IMR-90 (cell line): ENCODE data around the gene UNC79. TPM values are rescaled to one million over a fixed set of nuclear protein-coding genes. Genes with fewer than 3 reads are reported as not detected.
A peak's percentile ranks its signal among the peaks of the same experiment; 100 is the strongest.

ENCODE experiments used
- ATAC-seq: fragments of 200-7000 bp; cut with Tn5 transposase; 2 replicates; pipeline ENCODE4 v1.9.1; 2020; ENCODE audit warnings: low read depth, mild to moderate bottlenecking, moderate library complexity
- BruUV-seq: library from RNA; stranded (reverse); fragments of 400-500 nt; replicated peaks from 2 replicates; lab custom pipeline; 2021; lab: Mats Ljungman, UMichigan
- CTCF ChIA-PET: fragments of 300-600 bp; formaldehyde crosslinking; extraction: SDS; loops from one replicate; lab custom pipeline; 2021; ENCODE audit warnings: antibody characterized with exemption; lab: Yijun Ruan, JAX
- POLR2A ChIA-PET: fragments of 300-600 bp; sonication (Branson Sonifier 250); formaldehyde crosslinking; loops from one replicate; lab custom pipeline; 2022; ENCODE audit warnings: antibody characterized with exemption; ENCODE audit not compliant: unreplicated experiment; lab: Charles Lee
- DNase-seq: peaks from one replicate; pipeline ENCODE4 v3.0.0; 2013
- H2AFZ ChIP-seq: replicated peaks from 2 replicates; pipeline ENCODE3; 2013; ENCODE audit warnings: low read length, mild to moderate bottlenecking; ENCODE audit not compliant: poor library complexity
- H2AK5ac ChIP-seq: 2 replicates; pipeline ENCODE4 v1.6.1; 2013; ENCODE audit warnings: low read depth, low read length, inconsistent platforms
- H2AK9ac ChIP-seq: replicated peaks from 2 replicates; pipeline ENCODE3; 2013; ENCODE audit warnings: mild to moderate bottlenecking, low read depth, low read length, moderate library complexity; ENCODE audit not compliant: poor library complexity
- H2BK120ac ChIP-seq: 2 replicates; pipeline ENCODE4 v1.6.1; 2013; ENCODE audit warnings: low read depth, low read length, inconsistent platforms
- H2BK15ac ChIP-seq: 3 replicates; pipeline ENCODE4 v1.6.1; 2013; ENCODE audit warnings: low read depth, low read length, inconsistent platforms
- H2BK20ac ChIP-seq: 2 replicates; pipeline ENCODE4 v1.6.1; 2013; ENCODE audit warnings: low read depth, mild to moderate bottlenecking, inconsistent platforms, low read length, moderate library complexity
- H2BK5ac ChIP-seq: 2 replicates; pipeline ENCODE4 v1.6.1; 2013; ENCODE audit warnings: mild to moderate bottlenecking, low read depth, low read length, inconsistent platforms; ENCODE audit not compliant: poor library complexity, severe bottlenecking
- H3K14ac ChIP-seq: replicated peaks from 2 replicates; pipeline ENCODE4 v1.6.1; 2013; ENCODE audit warnings: low read depth, low read length, inconsistent platforms
- H3K18ac ChIP-seq: 2 replicates; pipeline ENCODE4 v1.6.1; 2013; ENCODE audit warnings: low read depth, low read length, control low read depth
- H3K23ac ChIP-seq: 2 replicates; pipeline ENCODE4 v1.6.1; 2013; ENCODE audit warnings: low read depth, low read length, inconsistent platforms
- H3K27ac ChIP-seq: 2 replicates; pipeline ENCODE4 v1.5.1; 2013; ENCODE audit warnings: mild to moderate bottlenecking, control low read depth, low read length; ENCODE audit not compliant: insufficient read depth
- H3K27me3 ChIP-seq: 2 replicates; pipeline ENCODE4 v1.6.1; 2013; ENCODE audit warnings: low read length; ENCODE audit not compliant: control insufficient read depth, insufficient read depth
- H3K36me3 ChIP-seq: 2 replicates; pipeline ENCODE4 v1.6.1; 2013; ENCODE audit warnings: low read length, mixed read lengths; ENCODE audit not compliant: control insufficient read depth, insufficient read depth
- H3K4ac ChIP-seq: 2 replicates; pipeline ENCODE4 v1.6.1; 2013; ENCODE audit warnings: low read depth, low read length, inconsistent platforms
- H3K4me1 ChIP-seq: 2 replicates; pipeline ENCODE4 v1.6.1; 2013; ENCODE audit warnings: low read length, mixed read lengths; ENCODE audit not compliant: control insufficient read depth, insufficient read depth
- H3K4me2 ChIP-seq: 2 replicates; pipeline ENCODE4 v1.6.1; 2013; ENCODE audit warnings: low read depth, mild to moderate bottlenecking, control low read depth, low read length, moderate library complexity
- H3K4me3 ChIP-seq: 2 replicates; pipeline ENCODE4 v1.5.1; 2013; ENCODE audit warnings: low read depth, mild to moderate bottlenecking, control low read depth, low read length, moderate library complexity; ENCODE audit not compliant: insufficient read depth
- H3K56ac ChIP-seq: 2 replicates; pipeline ENCODE4 v1.6.1; 2013; ENCODE audit warnings: low read length, inconsistent platforms; ENCODE audit not compliant: insufficient read depth; ENCODE audit errors: extremely low read depth
- H3K79me1 ChIP-seq, 2 experiments: 2 replicates each; pipeline ENCODE4 v1.6.1; 2013; ENCODE audit warnings: low read length in 2 of 2, inconsistent platforms in 1 of 2, low read depth in 1 of 2
- H3K9ac ChIP-seq: 2 replicates; pipeline ENCODE4 v1.6.1; 2013; ENCODE audit warnings: low read depth, low read length, control low read depth
- H3K9me1 ChIP-seq: 2 replicates; pipeline ENCODE4 v1.6.1; 2013; ENCODE audit warnings: low read length, inconsistent platforms; ENCODE audit not compliant: insufficient read depth
- H3K9me3 ChIP-seq: 2 replicates; pipeline ENCODE4 v1.6.1; 2013; ENCODE audit warnings: low read length; ENCODE audit not compliant: control insufficient read depth, insufficient read depth
- H4K20me1 ChIP-seq: 2 replicates; pipeline ENCODE4 v1.6.1; 2013; ENCODE audit warnings: low read length, inconsistent platforms; ENCODE audit not compliant: insufficient read depth
- H4K5ac ChIP-seq: 2 replicates; pipeline ENCODE4 v1.6.1; 2013; ENCODE audit warnings: mild to moderate bottlenecking, low read depth, low read length, control low read depth
- H4K8ac ChIP-seq, 2 experiments: 2 replicates each; pipeline ENCODE4 v1.6.1; 2013; ENCODE audit warnings: low read depth in 2 of 2, low read length in 2 of 2, control low read depth in 1 of 2, inconsistent platforms in 1 of 2
- H4K91ac ChIP-seq: 2 replicates; pipeline ENCODE4 v1.6.1; 2013; ENCODE audit warnings: low read depth, low read length, inconsistent platforms; ENCODE audit not compliant: insufficient read depth
- CEBPB ChIP-seq: IDR thresholded peaks from 2 replicates; pipeline ENCODE4 v1.6.1; 2012; ENCODE audit warnings: low read depth, low read length, improper control_type of control experiment
- CTCF ChIP-seq: conservative IDR thresholded peaks from 2 replicates; pipeline ENCODE4 v1.5.1; 2012; ENCODE audit warnings: mild to moderate bottlenecking, low read depth, low read length, improper control_type of control experiment
- ELK1 ChIP-seq: fragments of 150-350 bp; IDR thresholded peaks from 2 replicates; pipeline ENCODE4 v1.6.1; 2016; ENCODE audit warnings: low read depth, mild to moderate bottlenecking, low read length, moderate library complexity, borderline replicate concordance
- FOS ChIP-seq: fragments of 150-350 bp; IDR thresholded peaks from 2 replicates; pipeline ENCODE4 v1.6.1; 2016; ENCODE audit warnings: low read depth, low read length
- MAFK ChIP-seq: IDR thresholded peaks from 2 replicates; pipeline ENCODE4 v1.6.1; 2012; ENCODE audit warnings: low read depth, low read length, improper control_type of control experiment
- MXI1 ChIP-seq: IDR thresholded peaks from 2 replicates; pipeline ENCODE4 v1.6.1; 2012; ENCODE audit warnings: low read depth, mild to moderate bottlenecking, low read length, moderate library complexity, borderline replicate concordance
- NFE2L2 ChIP-seq: fragments of 150-350 bp; IDR thresholded peaks from 2 replicates; pipeline ENCODE4 v1.6.1; 2016; ENCODE audit warnings: low read depth, mild to moderate bottlenecking, low read length
- POLR2A ChIP-seq: IDR thresholded peaks from 2 replicates; pipeline ENCODE4 v1.6.1; 2012; ENCODE audit warnings: mild to moderate bottlenecking, low read depth, low read length
- RCOR1 ChIP-seq: IDR thresholded peaks from 2 replicates; pipeline ENCODE4 v1.6.1; 2012; ENCODE audit warnings: mild to moderate bottlenecking, low read length, improper control_type of control experiment; ENCODE audit not compliant: insufficient replicate concordance
- RFX5 ChIP-seq: IDR thresholded peaks from 2 replicates; pipeline ENCODE4 v1.8.0; 2012; ENCODE audit warnings: low read depth, mild to moderate bottlenecking, low read length, moderate library complexity
- SMC3 ChIP-seq: fragments of 150-350 bp; IDR thresholded peaks from 2 replicates; pipeline ENCODE4 v1.6.1; 2016; ENCODE audit warnings: low read depth, mild to moderate bottlenecking, antibody characterized with exemption, low read length, moderate library complexity
- USF2 ChIP-seq: fragments of 150-350 bp; IDR thresholded peaks from 2 replicates; pipeline ENCODE4 v1.6.1; 2017; ENCODE audit warnings: mild to moderate bottlenecking, antibody characterized with exemption, low read length, low read depth
- WGBS, 2 experiments: methylation state at CpG; one replicate each; pipeline versions ENCODE4 v1.1.5 to v1.1.7; 2013; ENCODE audit warnings: missing lambda C conversion rate in 2 of 2; ENCODE audit not compliant: insufficient read length in 1 of 2; ENCODE audit errors: extremely low coverage in 2 of 2; 5-methylcytosine and 5-hydroxymethylcytosine counted together
- dilution Hi-C: fragments of 300-500 bp; cut with HindIII; formaldehyde crosslinking; loops from one replicate; pipeline ENCODE4 v1.14.3; 2018; ENCODE audit warnings: low sequenced_read_pairs; ENCODE audit not compliant: unreplicated experiment
- in situ Hi-C: fragments of 300-500 bp; cut with MboI; formaldehyde crosslinking; loops from 3 replicates; pipeline ENCODE4 v1.14.3; 2019; ENCODE audit warnings: low sequenced_read_pairs, inconsistent platforms, mixed read lengths
- intact Hi-C: fragments of 100-400 bp; cut with micrococcal nuclease; formaldehyde crosslinking; loops from 2 replicates; pipeline ENCODE4 v1.10.0; 2022
- polyA plus RNA-seq, 3 experiments: library from polyadenylated mRNA; depleted of rRNA; stranded (reverse); fragments of >200 nt; gene quantifications; 2 replicates each; pipeline ENCODE4 v1.2.3, GENCODE V29; 2012; ENCODE audit warnings: low replicate concordance in 1 of 3
- total RNA-seq: library from RNA; depleted of rRNA; stranded (reverse); fragments of >200 nt; gene quantifications from 2 replicates; pipeline ENCODE4 v1.2.3, GENCODE V29; 2012

UNC79 gene
- total and polyA plus RNA-seq, 2 of the 4 experiments (the other 2 are of a cell fraction): under 0.01 TPM

- no peak overlapping the region for H4K8ac ChIP-seq
- no peak overlapping the region for H4K91ac ChIP-seq
- no peak overlapping the region for H3K23ac ChIP-seq
- ChIA-PET CTCF (no interaction called here), POLR2A (no interaction called here)
- H3K4me2 ChIP-seq: no peak overlapping the region
- H3K27ac ChIP-seq: no peak overlapping the region
- no peak overlapping the region for H2AK5ac ChIP-seq
- H3K27me3 ChIP-seq: no peaks in the 10 kb centered on the region
- BruUV-seq: no TSS peak
- H4K20me1 ChIP-seq: no peaks in the 10 kb centered on the region
- no peak overlapping the region for H3K4ac ChIP-seq
- TF ChIP-seq CEBPB: no peak
- no peak for TF ChIP-seq ELK1
- TF ChIP-seq SMC3: no peak
- no peak for TF ChIP-seq NFE2L2
- TF ChIP-seq RCOR1: no peak
- TF ChIP-seq POLR2A: no peak
- no peak for TF ChIP-seq MXI1
- no peak for TF ChIP-seq CTCF
- TF ChIP-seq MAFK: no peak
- no peak for TF ChIP-seq RFX5
- TF ChIP-seq USF2: no peak
- TF ChIP-seq FOS: no peak
- intact Hi-C loops: no loop called here
- dilution Hi-C loops: no loop called here
- H3K18ac ChIP-seq: no peak overlapping the region
- ATAC-seq (no peak), DNase-seq (no peak)
- no peak overlapping the region for H3K9ac ChIP-seq
- no peaks in the 10 kb centered on the region for H3K79me1 ChIP-seq
- no peaks in the 10 kb centered on the region for H3K4me1 ChIP-seq
- no peak overlapping the region for H4K5ac ChIP-seq
- H2AK9ac ChIP-seq: no peak overlapping the region
- no peak overlapping the region for H2BK20ac ChIP-seq
- no peak overlapping the region for H3K4me3 ChIP-seq
- peaks cover 15% of the 10 kb centered on the region for H3K9me3 ChIP-seq
- 20% methylated on average over 1 of the region's 8 CpGs; no CpG with 5 or more reads in 1 of the 2 experiments for WGBS, 2 experiments
- no peak overlapping the region for H3K56ac ChIP-seq
- no peaks in the 10 kb centered on the region for H3K9me1 ChIP-seq
- in situ Hi-C loops: no loop called here
- no peak overlapping the region for H2BK120ac ChIP-seq
- peak overlapping the region; percentile 23 for H2AFZ ChIP-seq
- H2BK5ac ChIP-seq: no peak overlapping the region
- no peak overlapping the region for H2BK15ac ChIP-seq
- H3K36me3 ChIP-seq: no peaks in the 10 kb centered on the region
- no peak overlapping the region for H3K14ac ChIP-seq
Observed at GRCh38 chr14:93716002-93716745, 285.4 kb downstream of the UNC79 start.
